ENCODE data around the gene SIPA1.
"Not testable (repeated sequence)": the region's sequence is repeated elsewhere in the genome, so short reads cannot be mapped to it uniquely, and the experiment has no call there.

SIPA1 gene

DNA sequence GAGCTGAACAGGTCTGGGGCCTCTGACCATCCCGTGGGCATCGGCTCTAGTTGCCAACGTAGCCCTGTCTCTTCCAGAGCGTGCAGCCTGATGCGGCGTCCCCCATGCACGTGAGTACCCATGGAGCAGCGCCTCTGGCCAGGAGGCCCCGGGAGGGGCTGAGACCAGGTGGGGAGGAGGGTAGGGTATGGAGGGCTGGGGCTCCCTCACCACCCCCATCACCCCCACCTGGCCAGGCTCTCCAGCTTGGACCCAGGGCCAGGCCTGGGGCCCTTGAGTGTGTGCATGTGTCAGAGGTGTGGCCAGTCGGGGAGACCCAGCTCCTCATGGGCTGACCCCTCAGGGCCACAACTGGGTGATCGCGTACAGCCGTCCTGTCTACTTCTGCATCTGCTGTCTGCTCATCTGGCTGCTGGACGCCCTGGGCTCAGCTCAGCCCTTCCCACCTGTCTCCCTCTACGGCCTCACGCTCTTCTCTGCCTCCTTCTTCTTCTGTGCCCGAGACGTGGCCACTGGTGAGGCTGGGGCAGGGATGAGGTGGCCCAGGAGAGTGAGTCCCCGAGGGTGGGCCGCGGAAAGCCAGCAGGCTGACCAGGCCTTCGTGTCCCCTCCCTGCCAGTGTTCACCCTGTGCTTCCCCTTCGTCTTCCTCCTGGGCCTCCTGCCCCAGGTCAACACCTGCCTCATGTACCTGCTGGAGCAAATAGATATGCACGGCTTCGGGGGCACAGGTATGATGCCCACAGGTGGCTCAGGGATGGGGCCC is 13.9 kb upstream of the SIPA1 start:
- no peak for DNase-seq (ENCODE audit: low spot score)

DNA sequence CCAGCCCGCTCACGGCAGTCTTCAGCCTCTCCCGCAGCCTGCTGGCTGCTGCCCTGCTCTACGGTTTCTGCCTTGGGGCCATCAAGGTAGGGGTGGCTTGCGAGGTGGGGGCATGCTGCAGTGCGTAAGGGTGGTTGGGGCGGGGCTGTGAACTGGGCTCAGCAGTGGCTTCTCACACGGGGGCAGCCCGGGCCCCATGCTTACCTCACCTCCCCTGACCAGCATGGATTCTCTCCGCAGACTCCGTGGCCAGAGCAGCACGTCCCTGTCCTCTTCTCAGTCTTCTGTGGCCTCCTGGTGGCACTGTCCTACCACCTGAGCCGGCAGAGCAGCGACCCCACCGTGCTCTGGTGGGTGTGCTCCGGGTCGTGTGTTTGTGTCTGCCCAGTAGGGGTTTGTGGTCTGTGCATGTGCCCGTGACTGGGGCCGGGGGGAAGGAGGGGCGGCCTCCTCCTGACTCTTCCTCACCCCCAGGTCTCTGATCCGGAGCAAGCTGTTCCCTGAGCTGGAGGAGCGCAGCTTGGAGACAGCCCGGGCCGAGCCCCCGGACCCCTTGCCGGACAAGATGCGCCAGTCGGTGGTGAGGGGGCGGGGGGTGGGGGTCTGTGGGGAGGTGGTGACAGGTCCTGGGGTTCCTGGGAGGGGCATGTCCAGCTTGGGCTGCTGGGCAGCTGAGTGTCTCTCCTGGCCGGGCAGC is 12.8 kb upstream of the SIPA1 start:
- DNase-seq (ENCODE audit: low spot score), result no peak

DNA sequence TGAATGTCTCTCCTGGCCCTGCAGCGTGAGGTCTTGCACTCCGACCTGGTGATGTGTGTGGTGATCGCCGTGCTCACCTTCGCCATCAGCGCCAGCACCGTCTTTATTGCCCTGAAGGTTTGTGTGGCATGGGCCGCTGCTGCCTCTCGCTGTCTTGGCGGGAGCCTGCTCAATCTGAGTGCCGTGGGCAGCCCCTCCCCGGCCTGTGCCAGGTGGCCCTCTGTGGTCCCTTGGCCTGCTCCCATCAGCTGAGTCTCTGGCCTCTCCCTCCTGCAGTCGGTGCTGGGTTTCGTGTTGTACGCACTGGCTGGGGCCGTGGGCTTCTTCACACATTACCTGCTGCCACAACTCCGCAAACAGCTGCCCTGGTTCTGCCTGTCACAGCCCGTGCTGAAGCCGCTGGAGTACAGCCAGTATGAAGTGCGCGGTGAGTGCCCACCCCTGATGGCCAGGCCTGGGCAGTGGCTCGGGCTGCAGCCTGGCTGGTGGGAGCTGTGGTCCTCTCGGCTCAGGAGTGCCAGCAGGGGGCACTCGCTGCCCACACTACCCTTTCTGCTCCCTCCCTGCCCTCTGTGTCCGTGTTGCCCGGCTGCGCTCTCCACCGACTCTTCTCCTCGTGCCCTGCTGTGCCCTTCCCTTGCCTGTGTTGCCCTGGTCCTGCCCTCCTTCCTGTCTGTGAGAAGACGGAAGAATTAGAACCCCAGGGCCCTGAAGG is 12.1 kb upstream of the SIPA1 start:
- no peak for DNase-seq (ENCODE audit: low spot score)

DNA sequence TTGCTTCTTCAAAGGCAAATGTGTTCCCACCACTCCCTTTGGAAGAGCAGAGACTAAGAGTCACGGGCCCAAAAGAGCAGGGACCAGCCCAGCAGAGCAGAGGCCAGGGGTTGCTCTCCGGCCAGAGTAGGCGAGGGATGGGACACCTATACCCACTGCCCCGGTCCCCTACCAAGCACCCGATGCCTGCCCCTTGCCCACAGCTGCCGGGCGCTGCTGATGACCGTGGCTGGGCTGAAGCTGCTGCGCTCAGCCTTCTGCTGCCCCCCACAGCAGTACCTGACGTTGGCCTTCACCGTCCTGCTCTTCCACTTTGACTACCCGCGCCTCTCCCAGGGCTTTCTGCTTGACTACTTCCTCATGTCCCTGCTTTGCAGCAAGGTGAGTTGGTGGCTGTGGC is 10.7 kb upstream of the SIPA1 start:
- no peak for DNase-seq (ENCODE audit: low spot score)

DNA sequence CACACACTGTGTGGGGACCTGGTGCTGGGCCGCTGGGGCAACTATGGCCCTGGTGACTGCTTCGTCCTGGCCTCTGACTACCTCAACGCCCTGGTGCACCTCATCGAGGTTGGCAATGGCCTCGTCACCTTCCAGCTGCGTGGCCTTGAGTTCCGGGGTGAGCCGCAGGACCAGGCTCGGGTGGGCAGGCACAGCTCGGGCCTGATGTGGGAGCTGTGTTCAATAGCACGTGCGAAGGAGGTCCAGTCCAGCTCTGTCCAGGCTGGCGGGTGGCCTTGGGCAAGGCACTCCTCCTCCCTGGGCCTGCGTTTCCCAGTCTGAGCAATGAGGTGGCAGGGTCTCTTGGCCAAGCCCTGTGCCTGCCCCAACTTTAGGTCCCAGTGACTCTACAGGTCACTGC is 8.3 kb upstream of the SIPA1 start:
- DNase-seq (ENCODE audit: low spot score), result no peak

DNA sequence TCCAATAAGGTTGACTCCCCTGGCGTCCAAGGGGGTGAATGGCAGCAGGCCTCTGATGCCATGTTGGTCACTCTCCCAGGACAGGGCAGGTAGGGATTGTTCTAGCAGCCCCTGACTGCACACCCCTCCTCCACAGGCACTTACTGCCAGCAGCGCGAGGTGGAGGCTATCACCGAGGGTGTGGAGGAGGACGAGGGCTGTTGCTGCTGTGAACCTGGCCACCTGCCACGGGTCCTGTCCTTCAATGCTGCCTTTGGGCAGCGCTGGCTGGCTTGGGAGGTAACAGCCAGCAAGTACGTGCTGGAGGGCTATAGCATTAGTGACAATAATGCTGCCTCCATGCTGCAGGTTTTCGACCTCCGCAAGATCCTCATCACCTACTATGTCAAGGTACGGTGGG is 7.7 kb upstream of the SIPA1 start:
- no peak for DNase-seq (ENCODE audit: low spot score)

DNA sequence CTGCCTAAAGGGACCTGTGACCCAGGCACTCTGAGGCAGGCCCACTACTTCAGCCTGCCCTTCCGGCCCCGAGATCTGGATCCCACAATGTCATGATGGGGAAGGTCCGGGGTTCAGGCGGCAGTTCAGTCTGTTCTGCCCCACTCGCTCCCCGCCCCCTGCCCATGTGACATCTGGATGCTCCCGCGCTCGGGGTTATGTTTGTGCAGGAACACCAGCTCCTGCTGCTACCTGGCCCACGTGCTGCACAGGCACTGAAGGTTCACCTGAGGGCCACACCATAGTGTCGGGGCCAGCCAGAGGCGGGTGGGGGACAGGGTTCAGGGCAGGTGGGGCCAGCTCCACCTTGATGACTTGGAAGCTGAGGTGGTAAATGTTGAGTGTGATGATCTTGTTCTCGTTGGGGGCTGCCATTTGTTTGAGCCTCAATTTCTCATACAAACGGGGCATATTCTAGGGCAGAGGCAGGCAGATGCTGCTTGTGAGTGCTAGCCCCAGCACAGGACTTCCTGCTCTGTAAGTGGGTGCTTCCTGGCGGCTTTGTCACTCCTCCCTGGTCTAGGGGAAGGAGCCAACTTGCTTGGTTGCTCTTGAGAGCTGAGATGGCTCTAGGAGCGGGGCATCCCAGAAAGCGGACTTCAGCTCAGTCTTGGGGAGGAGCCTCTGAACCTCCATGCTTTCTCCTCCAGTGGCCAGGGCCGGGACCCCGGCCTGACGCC is 4.4 kb upstream of the SIPA1 start:
- no peak for DNase-seq (ENCODE audit: low spot score)

DNA sequence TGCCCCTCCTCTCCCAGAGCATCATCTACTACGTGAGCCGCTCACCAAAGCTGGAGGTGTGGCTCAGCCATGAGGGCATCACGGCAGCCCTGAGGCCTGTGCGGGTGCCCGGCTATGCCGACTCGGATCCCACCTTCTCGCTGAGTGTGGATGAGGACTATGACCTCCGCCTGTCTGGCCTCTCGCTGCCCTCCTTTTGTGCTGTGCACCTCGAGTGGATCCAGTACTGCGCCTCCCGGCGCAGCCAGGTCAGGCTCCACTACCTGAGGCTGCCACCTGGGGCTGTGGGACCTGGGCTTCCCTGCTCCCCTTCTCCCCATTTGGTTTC is 3.8 kb upstream of the SIPA1 start:
- DNase-seq (ENCODE audit: low spot score), result no peak

DNA sequence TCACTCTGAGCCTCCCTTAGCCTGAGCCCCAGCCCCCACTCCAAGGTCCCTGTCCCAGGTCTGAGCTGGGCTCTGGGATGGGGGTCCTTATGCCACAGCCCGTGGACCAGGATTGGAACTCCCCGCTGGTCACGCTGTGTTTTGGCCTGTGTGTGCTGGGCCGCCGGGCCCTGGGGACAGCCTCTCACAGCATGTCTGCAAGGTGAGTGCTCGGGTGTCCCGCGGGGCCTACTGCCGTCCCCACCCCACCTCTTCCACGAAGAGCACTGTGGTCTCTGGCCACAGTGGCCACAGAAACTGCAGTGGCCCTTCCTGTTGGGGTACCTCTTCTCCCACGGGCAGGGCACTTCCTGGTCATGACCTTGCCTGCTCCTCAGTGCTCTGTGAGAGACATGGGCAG is 3.5 kb upstream of the SIPA1 start:
- no peak for DNase-seq (ENCODE audit: low spot score)

DNA sequence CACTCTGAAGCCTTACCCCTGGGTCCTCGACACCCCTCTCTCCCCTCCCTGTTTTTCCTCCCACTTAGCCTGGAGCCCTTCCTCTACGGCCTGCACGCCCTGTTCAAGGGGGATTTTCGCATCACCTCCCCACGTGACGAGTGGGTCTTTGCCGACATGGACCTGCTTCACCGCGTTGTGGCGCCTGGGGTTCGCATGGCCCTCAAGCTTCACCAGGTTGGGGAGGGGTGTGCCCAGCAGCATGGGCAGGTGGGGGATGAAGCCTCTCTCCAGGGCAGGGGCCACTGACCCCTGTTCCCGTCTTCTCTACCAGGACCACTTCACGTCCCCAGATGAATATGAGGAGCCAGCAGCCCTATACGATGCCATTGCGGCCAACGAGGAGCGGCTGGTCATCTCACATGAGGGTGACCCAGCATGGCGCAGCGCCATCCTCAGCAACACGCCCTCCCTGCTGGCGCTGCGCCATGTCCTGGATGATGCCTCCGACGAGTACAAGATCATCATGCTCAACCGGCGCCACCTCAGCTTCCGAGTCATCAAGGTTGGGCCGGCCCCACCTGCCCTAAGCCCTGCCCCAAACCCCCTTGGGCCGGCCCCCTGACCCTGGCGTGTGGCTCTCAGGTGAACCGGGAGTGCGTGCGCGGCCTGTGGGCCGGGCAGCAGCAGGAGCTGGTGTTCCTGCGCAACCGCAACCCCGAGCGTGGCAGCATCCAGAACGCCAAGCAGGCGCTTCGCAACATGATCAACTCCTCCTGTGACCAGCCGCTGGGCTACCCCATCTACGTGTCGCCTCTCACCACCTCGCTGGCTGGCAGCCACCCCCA is 2.8 kb upstream of the SIPA1 start:
- no peak for DNase-seq (ENCODE audit: low spot score)

DNA sequence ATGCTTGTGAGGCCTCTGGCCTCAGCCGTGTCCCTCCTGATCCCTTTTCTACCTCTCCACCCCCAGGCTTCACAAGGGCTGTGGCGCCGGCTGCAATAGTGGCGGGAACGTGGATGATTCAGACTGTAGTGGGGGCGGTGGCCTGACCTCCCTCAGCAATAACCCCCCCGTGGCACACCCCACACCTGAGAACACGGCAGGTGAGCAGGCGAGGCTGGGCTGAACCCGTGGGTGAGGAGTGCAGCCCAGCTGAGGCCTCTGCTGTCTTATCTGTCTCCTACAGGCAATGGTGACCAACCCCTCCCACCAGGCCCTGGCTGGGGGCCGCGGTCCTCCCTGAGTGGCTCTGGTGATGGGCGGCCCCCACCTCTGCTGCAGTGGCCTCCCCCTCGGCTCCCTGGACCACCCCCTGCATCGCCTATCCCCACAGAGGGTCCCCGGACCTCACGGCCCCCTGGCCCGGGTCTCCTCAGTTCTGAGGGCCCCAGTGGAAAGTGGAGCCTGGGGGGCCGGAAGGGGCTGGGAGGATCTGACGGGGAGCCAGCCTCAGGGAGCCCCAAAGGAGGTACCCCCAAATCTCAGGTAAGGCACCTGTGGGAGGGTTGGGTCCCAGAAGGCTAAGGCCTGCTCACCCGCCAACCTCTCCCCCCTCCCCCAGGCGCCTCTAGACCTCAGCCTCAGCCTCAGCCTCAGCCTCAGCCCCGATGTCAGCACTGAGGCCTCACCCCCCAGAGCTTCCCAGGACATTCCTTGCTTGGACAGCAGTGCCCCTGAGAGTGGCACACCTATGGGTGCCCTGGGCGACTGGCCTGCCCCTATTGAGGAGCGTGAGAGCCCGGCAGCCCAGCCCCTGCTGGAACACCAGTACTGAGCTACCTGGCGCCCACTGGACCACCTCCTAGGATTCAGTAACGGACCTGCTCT is 1.5 kb upstream of the SIPA1 start:
- DNase-seq (ENCODE audit: low spot score), result no peak

DNA sequence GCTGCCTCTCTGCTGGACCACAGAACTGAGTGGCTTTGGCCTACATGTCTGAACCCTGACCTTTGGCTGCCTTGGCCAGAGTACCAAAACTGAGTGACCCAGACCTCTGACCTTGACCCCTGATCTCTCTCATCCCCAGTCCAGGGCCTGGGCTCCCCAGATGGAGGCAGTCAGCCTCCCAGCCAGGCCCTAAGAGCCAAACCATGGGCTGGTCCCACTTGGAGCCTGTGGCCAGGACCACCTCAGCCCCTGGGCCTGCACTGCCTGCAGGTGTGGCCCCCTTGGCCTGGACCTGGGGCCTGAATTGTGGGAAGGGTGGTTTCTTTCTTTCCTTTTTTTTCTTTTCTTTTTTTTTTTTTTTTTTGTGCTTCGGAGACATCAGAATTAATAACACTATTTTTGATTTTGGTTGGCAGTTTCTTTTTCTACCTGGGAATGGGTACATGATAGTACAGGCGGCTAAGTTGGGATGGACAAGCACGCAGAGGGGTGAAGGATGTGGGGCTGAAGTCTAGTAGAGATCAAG is 806 bp upstream of the SIPA1 start:
- DNase-seq (ENCODE audit: low spot score), result no peak

DNA sequence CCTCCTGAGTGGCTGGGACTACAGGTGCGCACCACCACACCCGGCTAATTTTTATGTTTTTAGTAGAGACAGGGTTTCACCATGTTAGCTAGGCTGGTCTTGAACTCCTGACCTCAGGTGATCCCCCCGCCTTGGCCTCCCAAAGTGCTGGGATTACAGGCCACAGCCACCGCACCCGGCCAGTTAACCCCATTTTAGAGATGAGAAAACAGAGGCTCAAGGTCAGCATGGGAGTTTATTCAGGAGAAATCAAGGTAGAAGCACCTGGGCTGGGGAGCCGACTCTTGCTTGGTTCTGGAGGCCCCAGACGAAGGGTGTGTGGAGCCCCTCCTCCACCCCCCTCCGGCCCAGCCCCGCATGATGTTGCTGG is 1.3 kb downstream of the SIPA1 start:
- DNase-seq (ENCODE audit: low spot score), result not testable (repeated sequence)

DNA sequence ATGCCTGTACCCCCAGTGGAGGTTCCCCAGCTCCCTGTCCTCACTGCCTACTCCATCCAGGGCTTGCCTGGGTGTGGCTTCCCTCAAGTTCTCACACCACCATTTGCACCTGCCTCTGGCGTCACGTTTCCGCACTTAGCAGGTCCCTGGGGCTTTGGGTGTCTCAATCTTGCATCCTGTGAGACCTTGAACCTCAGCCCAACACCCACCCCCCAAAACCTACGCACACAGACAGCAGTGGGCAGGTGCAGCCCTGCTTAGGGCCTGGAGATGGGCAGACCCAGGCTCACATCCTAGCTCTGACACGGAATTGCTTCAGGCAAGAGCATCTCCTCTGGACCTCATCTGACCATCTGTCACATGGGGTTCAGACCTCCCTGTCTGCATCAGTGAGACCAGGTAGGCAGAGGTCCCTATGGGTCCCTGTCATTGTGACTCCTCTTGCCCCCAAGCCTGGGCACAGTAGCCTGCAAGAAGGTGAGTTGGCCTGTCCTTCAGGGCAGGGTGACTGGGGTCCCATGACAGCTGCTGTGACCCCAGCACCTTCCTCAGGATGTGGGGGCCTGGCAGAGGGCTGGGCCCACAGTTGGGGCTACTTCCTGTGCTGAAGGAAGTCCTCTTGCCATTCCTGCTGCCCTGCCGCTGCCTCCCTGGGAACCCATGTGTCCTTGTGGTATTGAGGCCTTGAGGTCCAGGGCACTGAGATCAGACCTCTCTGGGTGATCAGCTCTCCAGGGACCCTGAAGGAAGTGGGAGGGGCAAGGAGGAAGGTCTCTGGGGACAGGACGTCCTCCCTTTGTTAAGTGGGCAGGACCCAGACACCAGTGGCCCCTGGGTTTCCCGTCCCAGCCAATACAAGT is 2.0 kb downstream of the SIPA1 start:
- DNase-seq (ENCODE audit: low spot score), result no peak

DNA sequence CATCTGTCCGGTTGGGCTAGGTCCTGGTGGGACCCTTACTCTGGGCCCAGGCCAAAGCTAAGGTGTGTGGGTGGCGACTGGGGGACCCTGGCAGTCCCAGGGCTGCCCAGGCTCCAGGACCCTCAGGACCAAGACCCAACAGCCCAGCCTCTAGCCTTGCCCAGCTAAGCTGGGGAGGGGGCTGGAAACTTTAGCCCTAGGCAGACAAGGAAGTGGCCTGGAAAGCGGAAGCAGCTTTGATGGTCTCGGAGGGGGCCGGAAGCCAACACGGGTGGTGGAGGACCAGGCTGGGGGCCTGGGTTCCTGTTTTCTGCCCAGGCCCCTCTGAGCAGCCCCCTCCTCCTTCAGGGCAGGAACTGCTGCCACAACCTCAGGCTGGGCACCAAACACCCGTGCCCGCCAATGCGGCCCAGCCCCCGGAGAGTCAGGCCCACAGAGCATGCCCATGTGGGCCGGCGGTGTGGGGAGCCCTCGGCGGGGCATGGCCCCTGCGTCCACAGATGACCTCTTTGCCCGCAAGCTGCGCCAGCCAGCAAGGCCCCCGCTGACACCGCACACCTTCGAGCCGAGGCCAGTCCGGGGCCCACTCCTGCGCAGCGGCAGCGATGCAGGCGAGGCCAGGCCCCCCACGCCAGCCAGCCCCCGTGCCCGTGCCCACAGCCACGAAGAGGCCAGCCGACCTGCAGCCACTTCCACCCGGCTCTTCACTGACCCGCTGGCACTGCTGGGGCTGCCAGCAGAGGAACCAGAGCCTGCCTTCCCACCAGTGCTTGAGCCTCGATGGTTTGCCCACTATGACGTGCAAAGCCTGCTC is 2.8 kb downstream of the SIPA1 start:
- DNase-seq (ENCODE audit: low spot score), result no peak

DNA sequence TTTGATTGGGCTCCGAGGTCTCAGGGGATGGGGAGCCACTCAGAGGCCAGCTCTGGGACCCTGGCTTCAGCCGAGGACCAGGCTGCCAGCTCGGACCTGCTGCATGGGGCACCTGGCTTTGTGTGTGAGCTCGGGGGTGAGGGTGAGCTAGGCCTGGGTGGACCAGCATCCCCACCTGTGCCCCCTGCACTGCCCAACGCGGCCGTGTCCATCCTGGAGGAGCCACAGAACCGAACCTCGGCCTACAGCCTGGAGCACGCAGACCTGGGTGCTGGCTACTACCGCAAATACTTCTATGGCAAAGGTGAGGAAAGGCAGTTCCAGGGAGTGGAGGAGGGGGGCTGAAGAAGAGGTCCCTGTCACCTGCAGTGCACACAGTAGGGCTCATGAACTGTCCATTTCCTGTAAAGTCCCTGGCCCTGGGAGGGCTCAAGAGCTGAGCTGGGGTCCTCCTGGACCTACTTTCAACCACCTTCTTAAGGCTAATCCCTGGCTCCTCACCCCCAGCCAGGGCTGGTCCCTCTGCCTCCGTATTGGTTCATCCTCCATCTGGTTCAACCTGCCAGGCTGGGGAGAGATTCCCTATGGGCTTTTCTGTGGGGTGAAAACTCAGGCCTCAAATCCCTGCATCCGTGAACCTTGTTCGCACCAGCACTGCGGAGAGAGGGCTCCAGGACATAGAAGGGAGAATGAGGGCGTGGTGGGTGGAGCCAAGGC is 3.6 kb downstream of the SIPA1 start:
- DNase-seq (ENCODE audit: low spot score), result no peak

DNA sequence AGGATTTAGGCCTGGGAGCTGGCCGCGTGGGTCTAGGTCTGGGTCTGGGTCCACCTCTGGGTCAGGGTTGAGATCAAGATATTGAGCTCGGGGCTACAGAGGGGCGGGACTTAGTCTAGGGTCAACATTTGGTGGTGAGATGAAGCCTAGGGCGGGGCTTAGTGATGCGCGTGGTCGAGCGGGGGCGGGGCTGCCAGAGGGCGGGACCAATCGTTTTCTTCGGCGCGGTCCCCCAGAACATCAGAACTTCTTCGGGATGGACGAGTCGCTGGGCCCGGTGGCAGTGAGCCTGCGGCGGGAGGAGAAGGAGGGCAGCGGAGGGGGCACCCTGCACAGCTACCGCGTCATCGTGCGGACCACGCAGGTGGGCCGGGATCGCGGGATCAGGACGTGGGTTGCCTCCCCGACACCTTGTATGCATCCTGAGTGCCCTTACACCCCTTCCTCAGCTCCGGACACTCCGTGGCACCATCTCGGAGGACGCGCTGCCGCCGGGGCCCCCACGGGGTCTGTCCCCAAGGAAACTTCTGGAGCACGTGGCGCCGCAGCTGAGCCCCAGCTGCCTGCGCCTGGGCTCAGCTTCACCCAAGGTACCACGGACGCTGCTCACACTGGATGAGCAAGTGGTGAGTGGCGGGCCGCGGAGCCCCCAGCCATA is 4.2 kb downstream of the SIPA1 start:
- DNase-seq (ENCODE audit: low spot score), result no peak

All from SK-N-DZ (cell line).